Sciatic nerve (tissue), 2 donors: Measurements from ENCODE around the gene HSPA5. TPM values are rescaled to one million over a fixed set of nuclear protein-coding genes. Genes with fewer than 3 reads are reported as not detected.
A peak's percentile ranks its signal among the peaks of the same experiment; 100 is the strongest.
"Not testable (repeated sequence)": the region's sequence is repeated elsewhere in the genome, so short reads cannot be mapped to it uniquely, and the experiment has no call there.

Source experiments
- ATAC-seq: fragments of 200-7000 bp; cut with Tn5 transposase; one replicate; pipeline ENCODE4 v1.9.1; 2020; ENCODE audit warnings: mild to moderate bottlenecking, moderate library complexity
- DNase-seq: peaks from one replicate; pipeline ENCODE4 v3.0.0-alpha.2; 2020; ENCODE audit warnings: low spot score
- intact Hi-C: fragments of 100-400 bp; cut with DNase I; formaldehyde crosslinking; loops from one replicate; pipeline ENCODE4 v1.14.2; 2022
- total RNA-seq: library from RNA; stranded (reverse); fragmentation: NEBNext Ultra II Directional; extraction: Animal tissue kit (Norgen Biotek cat#: 25700); gene quantifications from one replicate; pipeline ENCODE4 v1.2.1, GENCODE V29; 2021
- donor health status: DM: no; HTN: no; CAD: no.
- donor health status: DM: no; HTN: no; CAD: no.

The HSPA5 gene
- total RNA-seq, 1 donor from 2014 or later: 172 TPM

DNA sequence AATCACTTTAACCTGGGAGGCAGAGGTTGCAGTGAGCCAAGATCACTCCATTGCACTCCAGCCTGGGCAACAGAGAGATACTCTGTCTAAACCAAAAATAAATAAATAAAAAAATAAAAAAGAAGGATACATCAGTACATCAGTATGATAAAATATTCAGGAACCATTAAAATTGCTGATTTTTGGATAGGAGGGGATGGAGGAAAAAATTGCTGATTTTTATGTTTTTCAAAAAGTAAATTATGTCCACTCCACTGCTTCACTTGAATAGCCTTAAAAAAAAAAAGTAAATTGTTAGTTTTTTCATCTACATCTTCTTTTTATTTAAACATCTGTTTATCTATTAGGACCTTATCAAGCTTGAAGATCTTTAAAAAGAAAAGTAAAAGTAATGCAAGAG is 13.1 kb upstream of the HSPA5 start:
- DNase-seq: no peak
- intact Hi-C loops: no loop called here
- no peak for ATAC-seq

DNA sequence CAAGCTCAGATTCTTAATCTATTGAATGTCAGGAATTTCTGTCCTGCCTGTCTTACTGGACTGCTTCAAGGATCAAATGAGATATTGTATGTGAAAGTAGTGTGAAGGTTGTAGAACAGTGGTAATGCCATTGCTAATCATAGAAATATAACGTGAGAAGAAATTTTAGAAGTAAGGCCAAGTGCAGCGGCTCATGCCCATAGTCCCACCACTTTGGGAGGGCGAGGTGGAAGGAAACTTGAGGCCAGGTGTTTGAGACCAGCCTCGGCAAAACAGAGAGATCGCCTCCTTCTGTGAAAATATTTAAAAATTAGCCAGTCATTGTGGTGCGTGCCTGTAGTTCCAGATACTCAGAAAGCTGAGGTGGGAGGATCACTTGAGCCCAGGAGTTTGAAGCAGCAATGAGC is 5.1 kb upstream of the HSPA5 start:
- DNase-seq: no peak
- intact Hi-C loops: no loop called here
- ATAC-seq: no peak

DNA sequence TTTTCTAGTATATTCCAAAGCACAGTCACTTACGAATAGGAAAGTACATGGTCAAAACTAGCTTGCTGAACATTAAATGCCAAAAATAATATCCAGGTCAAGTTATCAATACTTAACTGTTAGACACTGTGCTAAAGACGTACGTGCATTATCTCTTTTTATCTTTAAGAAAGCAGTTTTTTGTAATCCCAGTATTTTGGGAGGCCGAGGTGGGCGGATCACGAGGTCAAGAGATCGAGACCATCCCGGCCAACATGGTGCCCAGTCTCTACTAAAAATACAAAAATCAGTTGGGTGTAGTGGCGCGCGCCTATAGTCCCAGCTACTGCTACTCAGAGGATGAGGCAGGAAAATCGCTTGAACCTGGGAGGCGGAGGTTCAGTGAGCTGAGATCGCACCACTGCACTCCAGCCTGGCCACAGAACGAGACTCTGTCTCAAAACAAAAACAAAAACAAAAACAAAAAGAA is 2.7 kb upstream of the HSPA5 start:
- DNase-seq (no peak), ATAC-seq (no peak)
- intact Hi-C loops: no loop called here

DNA sequence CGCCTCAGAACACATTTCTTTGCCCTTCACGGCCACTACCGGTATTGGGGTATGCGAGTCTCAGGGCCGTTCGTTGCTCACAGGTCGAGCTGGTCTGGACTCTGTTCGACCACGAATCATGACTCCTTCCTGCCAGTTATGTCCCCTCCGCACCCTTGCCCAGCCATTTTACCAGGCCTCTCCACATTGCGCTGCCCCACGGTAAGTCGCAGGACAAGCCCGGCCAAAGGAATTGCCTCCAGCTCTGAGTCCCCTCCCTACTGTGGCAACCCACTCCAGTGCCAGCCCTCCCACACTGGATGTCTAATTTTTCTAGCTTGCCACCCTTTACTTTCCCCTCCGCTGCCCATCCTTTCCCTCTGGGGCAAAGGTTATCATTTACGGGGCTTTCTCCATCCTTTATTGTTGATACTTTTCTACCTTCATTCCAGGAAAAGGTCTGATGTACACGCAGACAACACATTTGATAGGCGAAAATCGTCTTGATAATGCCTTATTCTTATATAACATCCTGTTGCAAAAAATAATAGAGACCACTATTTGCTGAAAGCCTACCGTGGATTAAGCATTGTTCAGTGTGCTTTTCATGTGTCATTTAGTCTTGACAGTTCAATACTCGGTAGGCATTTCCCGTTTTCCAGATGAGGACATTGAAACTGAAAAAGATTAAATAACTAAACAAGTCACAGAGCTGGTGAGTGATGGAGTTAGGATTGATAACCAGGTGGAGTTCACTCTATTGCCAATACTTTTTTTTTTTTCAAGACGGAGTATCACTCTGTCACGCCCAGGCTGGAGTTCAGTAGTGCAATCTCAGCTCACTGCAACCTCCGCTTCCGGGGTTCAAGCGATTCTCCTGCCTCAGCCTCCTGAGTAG is 958 bp upstream of the HSPA5 start:
- intact Hi-C loops: no loop called here
- DNase-seq: peak; percentile 66

DNA sequence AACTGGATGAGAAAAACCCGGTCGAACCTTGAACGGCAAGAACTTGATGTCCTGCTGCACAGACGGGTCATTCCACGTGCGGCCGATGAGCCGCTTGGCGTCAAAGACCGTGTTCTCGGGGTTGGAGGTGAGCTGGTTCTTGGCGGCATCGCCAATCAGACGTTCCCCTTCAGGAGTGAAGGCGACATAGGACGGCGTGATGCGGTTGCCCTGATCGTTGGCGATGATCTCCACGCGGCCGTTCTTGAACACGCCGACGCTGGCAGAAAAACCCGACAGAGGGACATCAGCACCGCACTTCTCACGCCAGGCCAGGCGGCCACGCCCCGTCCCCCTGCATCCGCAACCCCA is 519 bp downstream of the HSPA5 start:
- intact Hi-C loops: no loop called here
- DNase-seq (peak; percentile 76), ATAC-seq (peak; percentile 1)

More for the DNA sequence above, 958 bp upstream of the HSPA5 start:
- ATAC-seq: peak; percentile 16

DNA sequence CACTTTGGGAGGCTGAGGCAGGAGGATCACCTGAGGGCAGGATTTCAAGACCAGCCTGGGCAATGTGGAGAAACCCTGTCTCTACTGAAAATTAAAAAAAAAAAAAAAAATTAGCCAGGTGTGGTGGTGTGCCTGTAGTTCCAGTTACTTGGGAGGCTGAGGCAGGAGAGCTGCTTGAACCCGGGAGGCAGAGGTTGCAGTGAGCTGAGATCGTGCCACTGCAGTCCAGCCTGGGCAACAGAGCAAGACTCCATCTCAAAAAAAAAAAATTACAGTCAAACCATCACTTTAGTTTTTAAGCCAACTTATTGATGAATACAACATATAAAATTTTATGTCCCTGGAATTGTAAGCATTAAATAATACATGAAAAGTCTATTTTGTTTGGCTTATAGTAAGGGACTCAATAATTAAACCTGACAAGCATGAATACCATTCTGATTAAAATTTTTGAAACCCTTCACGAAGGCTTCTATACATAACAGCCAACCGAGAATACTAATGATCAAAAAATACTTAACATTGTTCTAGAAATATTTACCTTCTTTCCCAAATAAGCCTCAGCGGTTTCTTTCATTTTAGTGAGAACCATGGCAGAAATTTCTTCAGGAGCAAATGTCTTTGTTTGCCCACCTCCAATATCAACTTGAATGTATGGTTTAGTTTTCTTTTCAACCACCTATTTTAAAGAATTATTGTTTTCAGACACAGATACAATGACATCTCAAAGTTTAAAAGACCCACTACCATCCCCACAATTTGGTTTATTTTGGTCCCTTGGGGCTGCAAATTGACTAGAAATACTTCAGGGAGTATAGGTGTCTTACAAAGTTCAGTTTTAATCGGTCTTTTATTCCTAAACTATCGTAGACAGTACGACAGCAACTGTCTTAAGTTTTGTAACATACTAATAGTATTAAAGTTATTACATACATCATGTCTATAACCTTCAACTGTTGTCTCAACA is 1.2 kb downstream of the HSPA5 start:
- intact Hi-C loops: no loop called here
- DNase-seq (no peak), ATAC-seq (no peak)

DNA sequence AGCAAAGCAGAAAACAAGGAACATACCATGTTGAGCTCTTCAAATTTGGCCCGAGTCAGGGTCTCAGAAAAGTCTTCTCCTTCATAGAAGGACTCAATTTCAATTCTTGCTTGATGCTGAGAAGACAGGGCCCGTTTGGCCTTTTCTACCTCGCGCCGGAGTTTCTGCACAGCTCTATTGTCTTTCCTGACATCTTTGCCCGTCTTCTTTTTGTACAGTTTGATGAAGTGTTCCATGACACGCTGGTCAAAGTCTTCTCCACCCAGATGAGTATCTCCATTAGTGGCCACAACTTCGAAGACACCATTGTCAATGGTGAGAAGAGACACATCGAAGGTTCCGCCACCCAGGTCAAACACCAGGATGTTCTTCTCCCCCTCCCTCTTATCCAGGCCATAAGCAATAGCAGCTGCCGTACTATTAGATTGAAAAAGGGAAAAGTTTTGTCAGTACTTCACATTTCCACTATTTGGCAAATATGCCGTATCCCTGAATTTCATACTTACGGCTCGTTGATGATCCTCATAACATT is 2.2 kb downstream of the HSPA5 start:
- no peak for DNase-seq
- intact Hi-C loops: no loop called here
- ATAC-seq: no peak

DNA sequence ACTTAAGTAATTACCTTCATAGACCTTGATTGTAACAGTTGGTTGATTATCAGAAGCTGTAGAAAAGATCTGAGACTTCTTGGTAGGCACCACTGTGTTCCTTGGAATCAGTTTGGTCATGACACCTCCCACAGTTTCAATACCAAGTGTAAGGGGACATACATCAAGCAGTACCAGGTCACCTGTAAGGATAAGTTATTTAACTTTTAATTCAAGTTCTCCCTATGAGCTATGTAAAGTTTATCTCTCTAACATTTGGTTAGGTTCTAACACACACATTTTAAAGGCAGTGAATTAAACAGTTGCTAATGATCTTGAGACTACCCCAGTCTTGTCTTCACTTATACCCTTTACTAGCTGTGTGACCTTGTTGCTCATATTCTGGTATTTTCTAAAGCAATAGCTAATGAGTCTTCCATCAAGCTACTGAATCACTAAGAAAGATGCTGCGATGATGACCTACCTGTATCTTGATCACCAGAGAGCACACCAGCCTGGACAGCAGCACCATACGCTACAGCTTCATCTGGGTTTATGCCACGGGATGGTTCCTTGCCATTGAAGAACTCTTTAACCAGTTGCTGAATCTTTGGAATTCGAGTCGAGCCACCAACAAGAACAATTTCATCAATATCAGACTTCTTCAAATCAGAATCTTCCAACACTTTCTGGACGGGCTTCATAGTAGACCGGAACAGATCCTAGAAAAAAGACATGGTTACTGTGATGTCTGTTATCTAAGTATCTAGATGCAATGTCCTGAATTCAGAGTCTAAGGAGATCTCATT is 2.8 kb downstream of the HSPA5 start:
- no peak for ATAC-seq
- no peak for DNase-seq
- intact Hi-C loops: no loop called here

DNA sequence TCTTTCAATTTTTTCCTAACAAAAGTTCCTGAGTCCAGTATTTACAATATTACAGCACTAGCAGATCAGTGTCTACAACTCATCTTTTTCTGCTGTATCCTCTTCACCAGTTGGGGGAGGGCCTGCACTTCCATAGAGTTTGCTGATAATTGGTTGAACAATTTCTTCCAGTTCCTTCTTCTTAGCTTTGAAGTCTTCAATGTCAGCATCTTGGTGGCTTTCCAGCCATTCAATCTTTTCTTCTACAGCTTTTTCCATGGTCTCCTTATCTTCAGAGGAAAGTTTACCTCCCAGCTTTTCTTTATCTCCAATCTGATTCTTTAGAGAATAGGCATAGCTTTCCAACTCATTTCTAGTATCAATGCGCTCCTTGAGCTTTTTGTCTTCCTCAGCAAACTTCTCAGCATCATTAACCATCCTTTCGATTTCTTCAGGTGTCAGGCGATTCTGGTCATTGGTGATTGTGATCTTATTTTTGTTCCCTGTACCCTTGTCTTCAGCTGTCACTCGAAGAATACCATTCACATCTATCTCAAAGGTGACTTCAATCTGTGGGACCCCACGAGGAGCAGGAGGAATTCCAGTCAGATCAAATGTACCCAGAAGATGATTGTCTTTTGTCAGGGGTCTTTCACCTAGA is 4.5 kb downstream of the HSPA5 start:
- ATAC-seq, intact Hi-C loops, DNase-seq: not testable (repeated sequence)

DNA sequence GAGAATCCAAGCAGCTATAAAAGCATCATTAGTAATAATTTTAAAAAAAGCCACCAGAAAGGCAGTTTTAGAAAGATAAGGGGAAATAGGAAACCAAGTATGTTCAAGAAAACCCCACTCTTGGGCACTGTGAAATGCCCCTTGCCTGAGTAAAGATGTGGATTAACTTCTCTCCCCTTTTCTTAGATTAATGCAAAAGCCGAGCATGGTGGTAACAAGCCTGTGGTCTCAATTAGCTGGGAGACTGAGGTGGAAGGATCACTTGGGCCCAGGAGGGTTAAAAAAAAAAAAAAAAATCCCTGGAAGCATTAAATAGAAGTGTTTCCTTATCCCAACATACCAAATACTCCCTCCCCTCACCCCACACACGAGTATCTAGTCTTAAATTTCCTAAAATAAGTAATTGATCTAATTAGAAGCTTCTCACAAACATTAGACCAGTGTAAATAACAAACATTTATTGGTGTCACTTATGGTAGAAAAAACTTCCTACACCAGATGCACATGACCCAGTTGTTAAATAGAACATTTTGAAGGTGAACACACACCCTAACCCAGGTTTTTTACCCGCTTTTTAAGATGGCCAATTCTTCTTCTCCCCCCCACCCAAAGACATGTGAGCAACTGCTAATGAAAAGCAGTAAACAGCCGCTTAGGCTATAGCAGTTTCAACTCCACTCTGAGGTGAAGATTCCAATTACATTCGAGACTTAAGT is 5.2 kb downstream of the HSPA5 start:
- no peak for ATAC-seq
- intact Hi-C loops: no loop called here
- no peak for DNase-seq

DNA sequence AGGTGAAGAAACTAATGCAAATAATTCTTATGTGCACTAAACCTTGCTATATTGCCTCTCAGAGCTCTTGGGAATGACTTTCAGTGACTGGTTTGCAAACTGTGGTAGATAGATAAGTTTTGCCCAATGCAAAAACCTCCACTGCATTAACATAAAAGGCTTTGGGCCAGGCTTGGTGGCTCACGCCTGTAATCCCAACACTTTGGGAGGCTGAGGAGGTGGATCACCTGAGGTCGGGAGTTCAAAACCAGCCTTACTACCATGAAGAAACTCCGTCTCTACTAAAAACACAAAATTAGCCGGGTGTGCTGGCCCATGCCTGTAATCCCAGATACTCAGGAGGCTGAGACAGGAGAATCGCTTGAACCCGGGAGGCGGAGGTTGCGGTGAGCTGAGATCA is 7.0 kb downstream of the HSPA5 start:
- ATAC-seq, intact Hi-C loops, DNase-seq: not testable (repeated sequence)

DNA sequence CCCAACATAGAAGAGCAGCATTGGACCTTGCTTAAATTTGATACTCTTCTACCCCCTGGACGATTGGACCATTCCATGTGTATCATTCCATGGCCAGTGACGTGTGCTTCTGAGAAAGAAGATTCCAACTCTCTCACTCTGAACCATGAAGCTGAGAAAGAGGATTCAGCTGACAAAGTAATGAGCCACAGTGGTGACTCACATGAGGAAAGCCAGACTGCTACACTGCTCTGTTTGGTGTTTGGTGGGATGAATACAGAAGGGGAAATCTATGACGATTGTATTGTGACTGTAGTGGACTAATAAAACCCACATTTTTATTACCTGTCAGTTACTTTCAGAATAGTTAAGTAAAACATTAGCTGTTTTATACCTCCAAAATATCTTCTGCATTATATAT is 7.5 kb downstream of the HSPA5 start:
- ATAC-seq (no peak), DNase-seq (no peak)
- intact Hi-C loops: no loop called here

DNA sequence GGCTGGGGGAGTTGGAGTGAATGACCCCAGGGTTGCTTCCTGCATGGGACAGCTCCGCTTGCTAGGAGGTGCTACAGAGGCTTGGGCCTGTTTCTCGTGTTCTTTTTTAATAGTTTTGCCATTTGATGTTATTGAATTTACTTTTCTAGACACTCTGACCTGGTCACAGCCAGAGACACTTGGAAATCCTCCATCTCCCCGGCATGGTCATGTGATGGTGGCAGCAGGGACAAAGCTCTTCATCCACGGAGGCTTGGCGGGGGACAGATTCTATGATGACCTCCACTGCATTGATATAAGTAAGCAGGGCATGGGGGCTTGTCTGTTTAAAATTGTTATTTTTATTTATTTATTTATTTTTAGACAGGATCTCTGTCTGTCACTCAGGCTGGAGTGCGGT is 13.4 kb downstream of the HSPA5 start:
- DNase-seq: no peak
- no peak for ATAC-seq
- intact Hi-C loops: no loop called here

DNA sequence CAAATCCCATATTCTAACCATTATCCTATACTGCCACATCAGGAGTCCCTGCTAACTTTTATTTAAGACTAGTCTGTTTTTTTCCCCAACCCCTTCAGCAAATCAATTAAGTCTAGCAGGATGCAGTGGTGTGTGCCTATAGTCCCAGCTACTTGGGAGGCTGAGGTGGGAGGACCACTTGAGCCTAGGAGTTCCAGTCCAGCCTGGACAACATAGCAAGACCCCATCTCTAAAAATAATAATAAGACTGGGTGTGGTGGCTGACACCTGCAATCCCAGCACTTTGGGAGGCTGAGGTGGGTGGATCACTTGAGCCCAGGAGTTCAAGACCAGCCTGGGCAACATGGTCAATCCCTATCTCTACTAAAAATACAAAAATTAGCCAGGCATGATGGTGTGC is 16.3 kb downstream of the HSPA5 start:
- intact Hi-C loops, ATAC-seq, DNase-seq: not testable (repeated sequence)

DNA sequence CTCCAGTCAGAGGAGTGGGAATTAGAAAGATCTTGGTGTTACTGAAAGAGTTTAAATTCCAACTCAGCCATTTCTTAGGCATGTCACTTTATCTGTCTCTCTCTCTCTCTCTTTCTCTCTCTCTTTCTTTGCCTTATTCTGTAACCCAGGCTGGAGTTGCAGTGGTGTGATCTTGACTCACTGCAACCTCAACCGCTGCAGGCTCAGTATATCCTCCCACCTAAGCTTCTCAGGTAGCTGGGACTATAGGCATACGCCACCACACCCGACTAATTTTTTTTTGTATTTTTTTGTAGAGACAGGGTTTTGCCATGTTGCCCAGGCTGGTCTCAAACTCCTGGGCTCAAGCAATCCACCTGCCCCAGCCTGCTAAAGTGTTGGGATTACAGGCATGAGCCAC is 22.5 kb downstream of the HSPA5 start:
- ATAC-seq (no peak), DNase-seq (peak; percentile 1)
- intact Hi-C loops: no loop called here

DNA sequence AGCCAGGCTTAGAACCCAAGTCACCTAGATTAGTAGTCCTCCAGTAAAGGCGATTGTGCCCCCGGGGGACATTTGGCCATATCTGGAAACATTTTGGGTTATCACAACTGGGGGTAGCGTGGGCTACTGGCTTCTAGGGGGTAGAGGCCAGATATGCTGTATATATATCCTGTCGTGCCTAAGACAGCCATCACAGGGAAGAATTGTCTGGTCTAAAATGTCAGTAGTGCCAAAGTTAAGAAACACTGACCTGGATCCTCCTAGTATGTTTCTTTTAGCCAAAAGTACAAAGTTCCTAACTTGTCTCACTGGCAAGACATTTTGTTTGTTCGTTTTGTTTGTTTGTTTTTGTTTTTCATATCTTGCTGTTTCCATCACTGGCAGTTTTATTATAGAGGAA is 27.0 kb downstream of the HSPA5 start:
- no peak for ATAC-seq
- DNase-seq: no peak
- intact Hi-C loops: no loop called here

DNA sequence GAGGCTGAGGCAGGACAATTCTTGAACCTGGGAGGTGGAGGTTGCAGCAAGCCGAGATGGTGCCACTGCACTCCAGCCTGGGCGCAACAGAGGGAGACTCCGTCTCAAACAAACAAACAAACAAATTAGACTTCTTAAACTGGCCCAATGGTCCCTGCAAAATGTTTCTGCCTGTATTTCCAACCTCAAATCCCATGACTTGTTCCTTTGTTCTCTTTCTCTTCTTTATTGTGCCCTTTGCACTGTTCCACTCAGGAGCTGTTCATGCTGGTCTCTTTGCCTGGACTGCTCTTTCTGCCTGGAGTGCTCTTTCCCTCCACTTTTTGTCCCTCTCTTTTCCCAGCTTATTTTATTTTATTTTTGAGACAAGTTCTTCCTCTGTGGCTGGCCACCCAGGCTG is 36.7 kb downstream of the HSPA5 start:
- no peak for ATAC-seq
- intact Hi-C loops: no loop called here
- no peak for DNase-seq
